SU-DHL-6 (cell line): ENCODE measurements around the gene NOTUM.

Source experiments
- H2AFZ ChIP-seq: fragments of 200-600 bp; sonication (generic); 2 replicates; pipeline ENCODE4 v1.6.1; 2014; ENCODE audit warnings: low read depth, mild to moderate bottlenecking, moderate library complexity, mixed read lengths, antibody characterized with exemption, low read length; ENCODE audit not compliant: severe bottlenecking
- H3F3A ChIP-seq: fragments of 200-600 bp; shearing (Covaris generic); 2 replicates; pipeline ENCODE4 v1.6.0; 2016; ENCODE audit warnings: antibody characterized with exemption, mild to moderate bottlenecking; ENCODE audit not compliant: insufficient read depth
- H3K27ac ChIP-seq: fragments of 200-600 bp; sonication (generic); 2 replicates; pipeline ENCODE4 v1.5.1; 2016; ENCODE audit warnings: low read depth, mild to moderate bottlenecking, low read length, moderate library complexity, mixed read lengths
- H3K27me3 ChIP-seq: fragments of 200-600 bp; sonication (generic), shearing (Covaris generic); 2 replicates; pipeline ENCODE4 v1.6.0; 2014; ENCODE audit warnings: mild to moderate bottlenecking, low read length
- H3K36me3 ChIP-seq: fragments of 200-600 bp; sonication (generic); 2 replicates; pipeline ENCODE4 v1.6.1; 2014; ENCODE audit warnings: mild to moderate bottlenecking, low read length, mixed read lengths
- H3K4me2 ChIP-seq: fragments of 300-600, 200-600 bp; shearing (Covaris generic), sonication (generic); 2 replicates; pipeline ENCODE4 v1.6.0; 2014; ENCODE audit warnings: low read length, low read depth, mild to moderate bottlenecking; ENCODE audit not compliant: poor library complexity, severe bottlenecking
- H3K4me3 ChIP-seq: fragments of 200-600 bp; sonication (generic); 2 replicates; pipeline ENCODE4 v1.5.1; 2014; ENCODE audit warnings: antibody characterized with exemption, low read length, mild to moderate bottlenecking, mixed read lengths; ENCODE audit not compliant: insufficient read depth, poor library complexity, severe bottlenecking
- H3K79me2 ChIP-seq: fragments of 200-600 bp; sonication (generic); 2 replicates; pipeline ENCODE4 v1.6.1; 2014; ENCODE audit warnings: mild to moderate bottlenecking, low read length, moderate library complexity; ENCODE audit not compliant: insufficient read depth
- H3K9ac ChIP-seq: fragments of 200-600 bp; sonication (generic); 2 replicates; pipeline ENCODE4 v1.7.0; 2014; ENCODE audit warnings: mild to moderate bottlenecking, low read length
- H3K9me2 ChIP-seq: fragments of 200-600 bp; sonication (generic); replicated peaks from 2 replicates; pipeline ENCODE4 v1.6.1; 2014; ENCODE audit warnings: low read length; ENCODE audit not compliant: insufficient read depth
- H3K9me3 ChIP-seq: fragments of 200-600 bp; sonication (generic); 2 replicates; pipeline ENCODE4 v1.6.1; 2014; ENCODE audit warnings: low read length, mixed read lengths; ENCODE audit not compliant: insufficient read depth
- H4K20me1 ChIP-seq: fragments of 200-600 bp; sonication (generic); 2 replicates; pipeline ENCODE4 v1.6.1; 2014; ENCODE audit warnings: low read depth, mild to moderate bottlenecking, antibody characterized with exemption, low read length, moderate library complexity, mixed read lengths
- EZH2phosphoT487 ChIP-seq: fragments of 200-600 bp; sonication (generic), shearing (Covaris generic); conservative IDR thresholded peaks from 2 replicates; pipeline ENCODE4 v1.6.1; 2018; ENCODE audit warnings: mild to moderate bottlenecking, antibody characterized with exemption, low read length, moderate library complexity, mixed read lengths
- TF ChIP-seq, protein P1 (sequence below): fragments of 200-600 bp; sonication (generic); IDR thresholded peaks from one replicate; pipeline ENCODE4 v1.5.1; 2017; ENCODE audit warnings: antibody characterized with exemption, mild to moderate bottlenecking, low read length, moderate library complexity; ENCODE audit not compliant: insufficient read depth, poor library complexity, severe bottlenecking

Gene NOTUM

DNA sequence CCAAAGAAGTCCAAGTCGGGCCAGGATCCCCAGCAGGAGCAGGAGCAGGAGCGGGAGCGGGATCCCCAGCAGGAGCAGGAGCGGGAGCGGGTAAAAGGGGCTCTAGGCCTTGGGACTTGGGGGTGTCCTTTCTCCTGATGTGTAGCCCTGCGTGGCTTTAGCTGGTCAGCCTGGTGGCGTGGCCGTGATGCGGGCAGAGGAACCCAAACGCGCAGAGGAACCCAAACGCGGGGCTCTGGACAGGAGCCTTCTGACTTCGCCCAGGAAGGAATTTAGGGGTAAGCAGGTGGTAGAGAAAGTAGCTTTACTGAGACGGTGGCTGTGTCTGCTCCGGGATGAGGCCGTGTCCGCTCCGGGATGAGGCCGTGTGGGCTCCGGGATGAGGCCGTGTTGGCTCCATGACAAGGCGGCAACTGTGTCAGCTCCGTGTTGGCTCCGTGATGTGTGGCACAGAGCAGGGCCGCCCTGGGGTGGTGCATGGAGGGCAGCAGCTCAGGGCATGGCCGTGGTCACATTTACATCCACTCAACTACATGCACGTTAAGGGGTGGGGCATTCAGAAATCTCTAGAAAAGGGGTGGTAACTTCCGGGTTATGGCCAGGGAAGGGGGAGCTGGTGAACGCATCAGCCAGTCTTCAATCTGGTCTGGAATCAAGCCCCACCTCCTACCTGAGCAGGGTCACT is 35.9 kb upstream of the NOTUM start:
- no peaks in the 10 kb centered on the region for H3F3A ChIP-seq
- H3K4me3 ChIP-seq, result no peak overlapping the region
- H4K20me1 ChIP-seq, result no peaks in the 10 kb centered on the region
- TF ChIP-seq EZH2phosphoT487, result no peak
- TF ChIP-seq, protein P1, sequence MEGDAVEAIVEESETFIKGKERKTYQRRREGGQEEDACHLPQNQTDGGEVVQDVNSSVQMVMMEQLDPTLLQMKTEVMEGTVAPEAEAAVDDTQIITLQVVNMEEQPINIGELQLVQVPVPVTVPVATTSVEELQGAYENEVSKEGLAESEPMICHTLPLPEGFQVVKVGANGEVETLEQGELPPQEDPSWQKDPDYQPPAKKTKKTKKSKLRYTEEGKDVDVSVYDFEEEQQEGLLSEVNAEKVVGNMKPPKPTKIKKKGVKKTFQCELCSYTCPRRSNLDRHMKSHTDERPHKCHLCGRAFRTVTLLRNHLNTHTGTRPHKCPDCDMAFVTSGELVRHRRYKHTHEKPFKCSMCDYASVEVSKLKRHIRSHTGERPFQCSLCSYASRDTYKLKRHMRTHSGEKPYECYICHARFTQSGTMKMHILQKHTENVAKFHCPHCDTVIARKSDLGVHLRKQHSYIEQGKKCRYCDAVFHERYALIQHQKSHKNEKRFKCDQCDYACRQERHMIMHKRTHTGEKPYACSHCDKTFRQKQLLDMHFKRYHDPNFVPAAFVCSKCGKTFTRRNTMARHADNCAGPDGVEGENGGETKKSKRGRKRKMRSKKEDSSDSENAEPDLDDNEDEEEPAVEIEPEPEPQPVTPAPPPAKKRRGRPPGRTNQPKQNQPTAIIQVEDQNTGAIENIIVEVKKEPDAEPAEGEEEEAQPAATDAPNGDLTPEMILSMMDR, result no peak
- no peak overlapping the region for H3K9ac ChIP-seq
- H3K9me3 ChIP-seq, result no peaks in the 10 kb centered on the region
- H3K27ac ChIP-seq, result no peak overlapping the region
- no peak overlapping the region for H2AFZ ChIP-seq
- H3K9me2 ChIP-seq, result no peaks in the 10 kb centered on the region
- H3K36me3 ChIP-seq, result no peaks in the 10 kb centered on the region
- peaks cover 1% of the 10 kb centered on the region; the same call in 1 of the 2 replicates for H3K79me2 ChIP-seq
- no peak overlapping the region for H3K4me2 ChIP-seq
- H3K27me3 ChIP-seq, result no peaks in the 10 kb centered on the region

DNA sequence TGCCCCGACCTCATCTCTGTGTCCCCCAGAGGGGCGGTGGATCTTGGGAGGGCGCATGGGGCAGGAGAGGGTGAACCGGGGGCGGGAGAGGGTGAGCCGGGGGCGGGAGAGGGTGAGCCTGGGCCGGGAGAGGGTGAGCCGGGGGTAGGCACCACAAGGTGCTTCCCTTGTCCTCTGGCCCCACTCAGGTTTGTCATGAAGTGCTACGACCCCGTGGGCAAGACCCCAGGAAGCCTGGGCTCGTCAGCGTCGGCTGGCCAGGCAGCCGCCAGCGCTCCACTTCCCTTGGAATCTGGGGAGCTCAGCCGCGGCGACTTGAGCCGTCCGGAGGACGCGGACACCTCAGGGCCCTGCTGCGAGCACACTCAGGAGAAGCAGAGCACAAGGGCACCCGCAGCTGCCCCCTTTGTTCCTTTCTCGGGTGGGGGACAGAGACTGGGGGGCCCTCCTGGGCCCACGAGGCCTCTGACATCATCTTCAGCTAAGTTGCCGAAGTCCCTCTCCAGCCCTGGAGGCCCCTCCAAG is 35.3 kb upstream of the NOTUM start:
- no peaks in the 10 kb centered on the region for H3K9me2 ChIP-seq

GRCh38 chr17:81995463-81996231 is 34.7 kb upstream of the NOTUM start:
- Histone ChIP-seq H3K4me2 (no peak overlapping the region), H3K27ac (no peak overlapping the region), H3K9me3 (no peaks in the 10 kb centered on the region), H3K9me2 (no peaks in the 10 kb centered on the region), H3K4me3 (no peak overlapping the region), H3K9ac (no peak overlapping the region), H3K27me3 (no peaks in the 10 kb centered on the region), H3K79me2 (peaks cover 6% of the 10 kb centered on the region; the same call in 1 of the 2 replicates), H3K36me3 (no peaks in the 10 kb centered on the region), H2AFZ (no peak overlapping the region), H4K20me1 (no peaks in the 10 kb centered on the region), H3F3A (no peaks in the 10 kb centered on the region)
- TF ChIP-seq, protein P1, result no peak
- TF ChIP-seq EZH2phosphoT487, result no peak

More for the DNA sequence above, 35.3 kb upstream of the NOTUM start:
- no peaks in the 10 kb centered on the region for H4K20me1 ChIP-seq
- H3K27me3 ChIP-seq, result no peaks in the 10 kb centered on the region
- H3K9ac ChIP-seq, result no peak overlapping the region
- H2AFZ ChIP-seq, result no peak overlapping the region
- H3K36me3 ChIP-seq, result no peaks in the 10 kb centered on the region
- no peaks in the 10 kb centered on the region for H3F3A ChIP-seq
- peaks cover 6% of the 10 kb centered on the region; the same call in 1 of the 2 replicates for H3K79me2 ChIP-seq
- no peaks in the 10 kb centered on the region for H3K9me3 ChIP-seq
- TF ChIP-seq, protein P1, result no peak
- TF ChIP-seq EZH2phosphoT487, result no peak
- H3K4me2 ChIP-seq, result no peak overlapping the region
- H3K27ac ChIP-seq, result no peak overlapping the region
- no peak overlapping the region for H3K4me3 ChIP-seq
